GM19193 (cell line): Measurements from ENCODE around the gene AGRP.

ENCODE experiments used
- POLR2A ChIP-seq: IDR thresholded peaks from 4 replicates; pipeline ENCODE4 v1.6.1; 2011; ENCODE audit not compliant: insufficient read depth, insufficient read length; ENCODE audit errors: extremely low read depth

AGRP gene

DNA sequence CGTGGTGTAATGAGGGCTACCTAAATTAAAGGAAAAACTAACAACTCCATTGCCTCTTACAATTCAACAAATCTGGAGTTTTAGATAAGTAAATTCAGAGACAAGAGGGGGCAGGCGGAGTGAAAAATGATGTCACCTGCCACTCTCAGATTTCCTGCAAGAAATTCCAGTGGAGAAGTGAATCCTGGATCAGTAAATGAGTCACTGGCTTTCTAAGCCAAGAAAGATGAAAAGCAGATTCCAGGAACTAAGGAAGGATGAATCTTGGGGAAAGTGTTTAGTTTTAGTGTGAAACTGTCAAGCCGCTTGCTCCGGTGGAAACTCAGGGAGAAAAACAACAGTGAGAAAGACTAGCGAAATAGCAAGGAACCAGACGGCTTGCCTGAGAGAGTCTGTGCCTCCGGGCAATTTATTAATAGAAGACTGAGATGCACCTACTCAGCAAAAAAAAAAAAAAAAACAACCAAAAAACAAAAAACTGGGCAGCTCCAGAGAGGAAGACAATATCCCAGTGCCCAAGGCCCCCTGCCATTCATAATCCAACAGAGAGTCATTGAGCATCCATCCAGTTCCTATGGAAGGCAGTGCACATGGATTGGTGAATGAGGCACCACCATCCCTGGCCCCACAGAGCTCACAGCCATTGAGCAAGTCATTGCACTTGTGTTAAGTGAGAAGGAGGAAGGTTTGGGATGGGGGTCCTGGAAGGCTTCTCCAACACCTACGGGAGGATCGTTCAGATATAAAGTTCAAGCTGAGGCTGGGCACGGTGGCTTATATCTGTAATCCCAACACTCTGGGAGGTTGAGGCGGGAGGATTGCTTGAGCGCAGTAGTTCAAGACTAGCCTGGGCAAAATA, 33.2 kb upstream of the AGRP start:
- no peak for TF ChIP-seq POLR2A

DNA sequence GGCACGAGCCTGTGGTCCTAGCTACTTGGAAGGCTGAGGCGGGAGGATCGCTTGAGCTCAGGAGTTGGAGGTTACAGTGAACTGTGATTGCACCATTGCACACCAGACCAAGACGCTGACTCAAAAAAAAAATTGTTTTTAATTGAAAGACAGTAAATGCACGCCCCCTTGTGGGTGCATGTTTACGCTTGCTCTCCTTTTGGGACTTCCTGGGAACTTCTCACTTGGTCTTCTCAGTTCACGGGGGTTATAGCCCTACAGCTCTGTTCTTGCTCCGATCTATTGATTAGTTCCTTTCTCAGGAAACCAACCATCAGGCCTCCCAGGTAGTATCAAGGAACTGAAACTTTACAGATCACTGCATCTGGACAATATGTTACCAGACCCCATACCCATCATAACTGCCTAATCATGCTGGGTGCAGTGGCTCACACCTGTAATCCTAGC, 31.1 kb upstream of the AGRP start:
- no peak for TF ChIP-seq POLR2A

DNA sequence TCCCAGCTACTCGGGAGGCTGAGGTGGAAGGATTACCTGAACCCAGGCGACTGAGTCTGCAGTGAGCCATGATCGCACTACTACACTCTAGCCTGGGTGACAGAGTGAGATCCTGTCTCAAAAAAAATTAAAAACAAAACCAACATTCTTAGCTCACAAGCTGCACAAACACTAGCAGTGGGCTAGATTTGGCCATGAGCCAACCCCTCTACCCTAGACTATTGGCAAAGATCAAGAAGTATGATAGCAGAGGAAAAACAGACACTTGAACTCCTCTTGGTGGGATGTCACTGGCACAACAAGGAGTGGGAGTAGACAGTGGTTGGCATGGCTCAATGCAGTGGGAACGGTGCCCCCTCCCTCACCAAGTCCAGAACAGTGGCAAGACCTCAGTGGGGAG, 25.7 kb upstream of the AGRP start:
- no peak for TF ChIP-seq POLR2A

DNA sequence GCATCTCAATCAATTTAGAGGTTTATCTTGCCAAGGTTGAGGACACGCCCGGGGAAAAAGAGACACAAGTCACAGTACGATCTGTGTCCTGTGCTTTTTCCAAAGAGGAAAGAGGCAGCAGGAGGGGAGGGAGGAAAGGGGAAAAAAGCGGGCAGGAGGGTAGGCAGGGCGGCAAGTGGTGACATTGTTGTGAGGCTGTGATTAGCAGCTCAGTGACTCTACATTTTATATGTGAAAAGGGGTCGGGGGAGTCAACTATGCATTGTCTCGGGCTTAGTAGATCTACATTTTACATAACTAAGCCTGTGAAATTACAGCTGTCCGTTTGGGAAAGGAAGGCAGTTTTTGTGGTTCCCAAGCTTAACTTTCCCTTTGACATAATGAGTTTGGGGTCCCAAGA, 23.1 kb upstream of the AGRP start:
- TF ChIP-seq POLR2A = no peak

DNA sequence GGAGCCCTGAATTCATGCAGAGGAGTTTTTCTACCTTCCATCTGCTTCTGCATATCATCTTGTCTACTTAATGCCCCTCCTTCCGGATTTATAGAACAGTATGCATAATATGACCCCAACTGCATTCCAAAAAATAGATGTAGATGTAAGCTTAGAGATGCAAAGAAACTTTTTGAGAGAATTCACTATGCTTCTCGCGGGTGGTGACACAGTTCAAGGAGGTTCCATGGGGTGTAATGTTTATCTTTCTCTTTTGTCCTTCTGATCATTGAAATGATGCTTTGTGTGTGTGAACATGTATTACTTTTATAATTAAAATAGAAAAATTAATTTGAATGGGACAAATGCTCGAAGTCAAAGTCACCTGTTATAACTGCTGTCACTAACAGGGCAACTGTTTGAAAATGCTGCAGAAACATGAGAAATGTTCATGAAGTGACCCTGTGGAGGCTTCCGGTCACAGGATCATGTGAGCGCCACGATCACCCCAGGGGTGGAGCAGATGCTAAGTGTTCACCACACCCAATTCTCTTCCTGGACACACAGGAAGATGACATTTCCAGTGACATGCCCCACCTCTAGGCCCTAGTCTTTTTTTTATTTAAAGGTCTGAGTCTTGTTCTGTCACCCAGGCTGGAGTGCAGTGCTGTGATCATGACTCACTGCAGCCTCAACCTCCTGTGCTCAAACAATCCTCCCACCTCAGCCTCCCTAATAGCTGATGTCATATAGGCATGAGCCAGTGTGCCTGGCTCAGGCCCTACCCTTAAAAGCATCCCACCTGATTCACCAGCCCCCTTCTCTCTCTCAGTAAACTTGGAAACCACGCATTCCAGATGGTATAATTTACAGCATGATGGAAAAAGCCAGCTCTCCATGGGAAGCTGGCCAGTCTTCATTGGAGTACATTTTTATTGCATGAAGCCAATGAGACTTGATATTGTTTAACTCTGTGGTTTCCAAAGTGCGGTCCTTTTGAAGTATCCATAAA, 21.0 kb upstream of the AGRP start:
- TF ChIP-seq POLR2A = no peak

DNA sequence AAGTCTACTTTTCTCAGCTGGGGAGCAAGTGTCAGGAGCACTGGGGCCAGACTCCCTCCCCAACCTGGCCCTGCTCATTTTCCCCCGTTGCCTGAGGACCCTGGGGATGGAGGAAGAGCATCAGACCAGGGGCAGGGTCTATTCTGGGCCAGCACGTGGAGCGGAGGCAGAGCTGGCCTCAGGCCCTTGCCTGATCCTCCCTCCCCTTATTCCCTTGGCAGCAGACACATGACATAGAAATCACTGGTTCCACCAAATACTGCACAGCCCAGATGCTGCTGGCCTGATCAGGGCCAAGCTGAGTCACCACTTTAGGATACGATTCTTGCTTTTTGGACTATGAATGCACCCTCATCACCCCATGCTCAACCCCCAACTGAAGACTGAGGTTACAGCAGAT, 15.8 kb upstream of the AGRP start:
- no peak for TF ChIP-seq POLR2A

DNA sequence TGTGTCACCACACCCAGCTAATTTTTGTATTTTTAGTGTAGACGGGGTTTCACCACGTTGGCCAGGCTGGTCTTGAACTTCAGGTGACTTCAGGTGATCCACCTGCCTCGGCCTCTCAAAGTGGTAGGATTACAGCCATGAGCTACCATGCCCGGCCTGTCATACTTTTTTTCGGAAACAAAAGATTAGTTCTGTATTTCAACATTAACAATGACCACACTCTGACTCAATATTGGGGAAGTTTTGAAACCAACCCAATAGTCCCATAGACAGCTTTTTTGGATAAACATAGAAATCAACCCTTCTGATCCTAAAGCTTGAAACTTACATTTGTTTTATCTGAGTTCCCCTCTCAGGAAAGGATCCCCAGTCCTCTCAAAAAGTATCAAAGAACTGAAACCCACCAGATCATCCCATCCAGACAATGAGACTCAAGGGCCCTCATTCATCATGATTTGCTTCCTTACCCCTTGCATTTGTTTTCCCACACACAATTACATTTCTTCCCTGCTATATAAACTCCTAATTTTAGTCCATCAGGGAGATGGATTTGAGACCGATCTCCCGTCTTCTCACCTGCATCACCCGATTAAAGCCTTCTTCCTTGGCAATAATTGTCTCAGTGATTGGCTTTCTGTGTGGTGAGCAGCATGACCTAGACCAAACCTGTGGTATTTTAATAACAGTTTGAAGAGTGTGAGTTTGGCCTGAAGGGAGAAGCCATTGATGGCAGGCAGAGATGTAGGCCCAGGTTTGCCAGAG, 7.2 kb upstream of the AGRP start:
- no peak for TF ChIP-seq POLR2A

DNA sequence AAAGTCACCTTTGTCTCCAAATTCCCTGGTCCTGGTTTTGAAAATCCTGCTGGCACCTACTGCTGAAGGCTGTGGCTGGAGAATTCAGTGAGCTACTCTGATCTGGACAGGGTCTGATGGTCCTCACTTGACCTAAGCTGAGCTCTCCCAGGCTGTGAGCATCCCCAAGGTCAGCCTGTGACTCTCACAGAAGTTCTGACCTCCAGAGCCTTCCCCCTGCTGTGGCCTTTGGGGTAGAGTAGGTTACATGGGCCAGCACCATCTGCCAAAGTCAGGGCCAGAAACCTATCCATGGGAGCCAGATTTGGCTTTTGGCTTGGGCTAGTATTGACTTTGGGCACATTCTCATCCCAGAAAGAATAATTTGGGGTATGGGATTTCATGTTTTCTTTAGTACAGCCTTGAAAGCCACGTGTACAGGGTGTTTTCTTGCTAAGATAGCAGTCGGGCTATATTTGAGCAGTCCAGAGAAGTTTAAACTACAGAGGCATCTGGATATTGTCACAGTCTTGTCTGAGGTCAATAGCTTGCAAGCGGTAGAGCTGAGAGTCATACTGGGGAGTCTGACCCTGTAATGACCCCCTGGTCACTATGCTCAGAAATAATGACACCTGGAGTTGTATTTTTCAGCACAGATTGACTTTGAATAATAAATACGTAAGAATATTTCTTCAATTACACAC, 6.2 kb upstream of the AGRP start:
- no peak for TF ChIP-seq POLR2A

DNA sequence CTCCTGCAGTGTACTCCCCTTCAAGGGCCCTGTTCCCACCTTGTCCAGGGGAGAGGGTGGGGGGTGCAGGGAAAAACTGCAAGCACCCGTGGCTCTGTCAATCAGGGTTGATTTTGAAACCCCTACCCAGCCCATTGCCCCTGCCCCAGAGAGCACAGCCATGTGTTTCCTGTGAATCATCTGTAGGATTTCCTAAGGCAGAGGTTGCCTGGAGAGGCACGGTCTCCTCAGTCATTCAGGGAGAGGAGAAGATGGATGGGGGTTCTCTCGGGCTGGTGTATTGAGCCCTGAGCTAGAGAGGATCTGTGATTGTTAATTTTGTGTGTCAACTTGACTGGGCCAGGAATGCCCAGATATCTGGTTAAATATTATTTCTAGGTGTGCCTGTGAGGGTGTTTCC, 3.5 kb upstream of the AGRP start:
- TF ChIP-seq POLR2A = no peak

DNA sequence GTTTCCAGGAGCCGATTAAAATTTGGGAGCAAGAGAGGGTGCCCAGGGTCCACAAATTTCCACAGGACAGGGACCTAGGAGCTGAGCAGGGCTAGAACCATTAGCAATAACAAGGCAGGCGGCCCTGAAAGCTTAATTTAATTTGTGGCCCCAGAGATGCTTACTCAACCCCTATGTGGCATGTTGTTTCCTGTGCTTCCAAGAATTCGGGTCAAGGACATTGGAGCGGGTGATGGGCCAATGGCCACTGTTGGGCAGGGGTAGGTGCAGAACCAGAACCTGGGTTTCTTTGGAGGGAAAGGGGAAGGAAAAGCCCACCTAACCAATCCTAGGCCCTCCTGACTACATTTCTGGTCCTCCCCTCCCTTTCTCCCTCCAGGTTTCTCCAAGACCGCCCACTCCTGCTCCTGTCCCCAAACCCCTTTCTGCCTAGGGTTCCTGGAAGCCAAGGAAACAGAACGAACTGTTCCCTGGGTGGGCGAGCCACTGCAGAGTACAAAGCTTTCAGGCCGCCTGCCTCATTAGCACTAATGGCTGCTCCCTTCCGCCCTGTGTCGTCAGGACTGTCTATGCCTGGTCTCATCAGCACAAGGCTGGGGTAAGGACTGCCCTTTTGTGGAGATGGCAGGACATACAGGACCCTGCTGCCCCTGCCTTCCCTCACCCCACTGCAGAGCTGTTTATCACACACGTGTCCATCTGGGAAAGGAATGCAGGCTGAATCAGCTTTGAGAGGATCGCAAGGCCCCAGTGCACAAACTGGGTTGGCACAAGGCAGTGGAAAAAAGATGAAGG, 581 bp upstream of the AGRP start:
- no peak for TF ChIP-seq POLR2A

DNA sequence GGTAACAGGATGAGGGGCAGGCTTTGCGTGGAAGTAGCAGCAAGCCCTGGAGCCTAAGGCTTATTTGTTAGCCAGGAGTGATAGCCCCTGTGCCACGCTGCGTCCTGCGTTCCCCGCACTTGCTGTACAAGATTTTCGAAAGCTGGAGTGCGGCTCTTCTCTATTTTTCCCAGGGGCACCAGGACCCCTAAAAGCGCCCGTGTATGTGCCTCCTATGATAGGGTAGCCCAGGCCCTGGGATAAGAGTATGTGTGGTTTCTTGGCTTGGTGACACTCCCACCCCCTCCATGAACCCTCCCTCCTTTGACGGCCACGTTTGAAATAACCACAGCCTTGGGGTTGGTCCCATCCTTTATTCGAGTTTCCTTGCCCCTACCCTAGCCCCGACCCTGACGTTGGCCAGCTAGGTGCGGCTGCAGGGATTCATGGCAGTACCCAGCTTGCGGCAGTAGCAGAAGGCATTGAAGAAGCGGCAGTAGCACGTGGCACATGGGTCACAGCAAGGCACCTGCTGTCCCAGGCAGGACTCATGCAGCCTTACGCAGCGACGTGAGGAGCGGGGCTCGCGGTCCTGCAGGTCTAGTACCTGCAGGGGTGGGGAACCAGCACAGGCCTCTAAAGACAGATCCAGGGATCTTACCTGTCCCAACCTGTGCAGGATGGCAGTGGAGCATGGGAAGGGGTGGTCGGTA, 968 bp downstream of the AGRP start:
- no peak for TF ChIP-seq POLR2A

DNA sequence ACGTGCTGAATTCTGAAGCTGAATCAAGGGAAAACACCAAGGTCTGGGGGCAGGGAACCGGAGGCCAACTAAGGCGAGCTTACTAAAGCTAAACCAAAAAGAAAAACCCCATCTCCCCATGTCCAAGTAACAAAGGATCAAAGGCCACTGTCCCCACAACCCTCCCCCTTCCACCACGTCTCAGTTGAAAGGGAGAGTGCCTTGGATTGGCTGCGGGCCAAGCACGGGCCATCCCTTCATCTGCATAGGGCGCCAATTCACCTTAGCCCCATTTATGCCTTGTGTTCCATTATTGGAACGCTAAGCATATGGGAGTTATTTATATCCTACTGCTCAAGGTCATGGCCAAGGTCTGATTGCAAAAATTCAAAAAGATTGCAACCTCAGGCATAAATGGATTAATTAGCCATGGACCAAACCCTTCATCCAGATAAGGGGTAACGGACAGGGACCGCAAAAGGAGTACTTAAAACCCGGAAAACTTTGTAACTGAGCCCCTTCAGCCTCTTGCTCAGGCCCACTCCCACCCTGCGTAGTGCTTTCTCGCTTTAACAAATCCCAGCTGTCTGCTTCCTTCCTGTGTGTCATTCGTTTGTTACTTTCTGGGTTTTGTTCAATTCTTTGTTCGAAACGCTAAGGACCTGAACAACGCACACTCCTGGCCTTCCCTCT, 1.6 kb downstream of the AGRP start:
- TF ChIP-seq POLR2A = no peak
